A549 (cell line): ENCODE results near the gene SMAD6. TPM values are rescaled to one million over a fixed set of nuclear protein-coding genes. Genes with fewer than 3 reads are reported as not detected.
A peak's percentile ranks its signal among the peaks of the same experiment; 100 is the strongest.

Experiments used
- ATAC-seq, 2 experiments: fragments of 200-7000 bp in 1 of 2; fragments of >200 bp in 1 of 2; cut with Nextera tagmentation in 1 of 2; cut with Tn5 transposase in 1 of 2; 3 replicates each; pipeline versions ENCODE4 v1.8.0 to v1.9.1; 2018 to 2020; ENCODE audit warnings: mild to moderate bottlenecking in 1 of 2, moderate library complexity in 1 of 2
- CTCF ChIA-PET: fragments of 300-600 bp; sonication (Branson Sonifier 250); formaldehyde crosslinking; extraction: SDS; loops from one replicate; lab custom pipeline; 2021; ENCODE audit warnings: antibody characterized with exemption, inconsistent platforms; lab: Yijun Ruan, JAX
- POLR2A ChIA-PET: fragments of 350-600 bp; formaldehyde crosslinking; extraction: SDS; loops from one replicate; lab custom pipeline; 2021; ENCODE audit warnings: antibody characterized with exemption, inconsistent platforms; lab: Yijun Ruan, JAX
- DNase-seq, 2 experiments: peaks; one replicate each; pipeline versions ENCODE4 v3.0.0 to v3.0.0-alpha.2; 2011 to 2016; ENCODE audit warnings: low read depth in 1 of 2, low spot score in 1 of 2
- FAIRE-seq: peaks from 2 replicates; lab custom pipeline; 2011; peaks lifted over from hg19 to GRCh38; lab: Jason Lieb, UNC
- H3K27ac ChIP-seq, 2 experiments: fragments of >200 bp; sonication (Bioruptor Twin); formaldehyde crosslinking; 3 replicates each; pipeline ENCODE4 v1.5.1; 2016 to 2017
- H3K4me1 ChIP-seq: fragments of >200 bp; sonication (Bioruptor Twin); formaldehyde crosslinking; 3 replicates; pipeline ENCODE4 v1.6.1; 2016
- H3K4me2 ChIP-seq: fragments of >200 bp; sonication (Bioruptor Twin); formaldehyde crosslinking; 3 replicates; pipeline ENCODE4 v1.6.1; 2016
- H3K4me3 ChIP-seq: fragments of >200 bp; sonication (Bioruptor Twin); formaldehyde crosslinking; 3 replicates; pipeline ENCODE4 v1.5.1; 2016
- H3K9me3 ChIP-seq: fragments of >200 bp; sonication (Bioruptor Twin); formaldehyde crosslinking; 3 replicates; pipeline ENCODE4 v1.6.1; 2016
- CBX2 ChIP-seq: fragments of 200-600 bp; sonication (generic); IDR thresholded peaks from 2 replicates; pipeline ENCODE4 v1.6.1; 2016; ENCODE audit warnings: low read depth, mild to moderate bottlenecking, borderline replicate concordance
- CEBPB ChIP-seq, 2 experiments: fragments of >200 bp in 1 of 2; sonication (Bioruptor Twin) in 1 of 2; formaldehyde crosslinking in 1 of 2; IDR thresholded peaks; 2 replicates each; pipeline ENCODE4 v1.6.1; 2012 to 2016
- CHD2 ChIP-seq: fragments of 150-350 bp; IDR thresholded peaks from 2 replicates; pipeline ENCODE4 v1.6.1; 2014; ENCODE audit warnings: low read length; ENCODE audit not compliant: partially characterized antibody
- EHMT2 ChIP-seq: fragments of 200-600 bp; sonication (generic); IDR thresholded peaks from 2 replicates; pipeline ENCODE4 v1.6.1; 2016; ENCODE audit warnings: antibody characterized with exemption, low read depth, mild to moderate bottlenecking, moderate library complexity
- EP300 ChIP-seq, 2 experiments: fragments of >200 bp; sonication (Bioruptor Twin); formaldehyde crosslinking; IDR thresholded peaks; 2 replicates in 1 of 2; 3 replicates in 1 of 2; pipeline ENCODE4 v1.6.1; 2016 to 2017
- ESRRA ChIP-seq: fragments of 150-350 bp; IDR thresholded peaks from 2 replicates; pipeline ENCODE4 v1.6.1; 2014; ENCODE audit warnings: mild to moderate bottlenecking, low read length, borderline replicate concordance
- HMGXB4 ChIP-seq: fragments of 250-450 bp; sonication (Bioruptor Pico); IDR thresholded peaks from 2 replicates; pipeline ENCODE4 v1.5.0; 2021; ENCODE audit warnings: mild to moderate bottlenecking, moderate library complexity, borderline replicate concordance
- HOXA7 ChIP-seq: fragments of 250-450 bp; sonication (Bioruptor Pico); IDR thresholded peaks from 2 replicates; pipeline ENCODE4 v1.5.0; 2020; ENCODE audit warnings: mild to moderate bottlenecking, moderate library complexity
- KDM5A ChIP-seq: fragments of 200-600 bp; sonication (generic); IDR thresholded peaks from 2 replicates; pipeline ENCODE4 v1.6.1; 2016; ENCODE audit warnings: antibody characterized with exemption, mild to moderate bottlenecking
- MAFK ChIP-seq: fragments of 450-650 bp; IDR thresholded peaks from 2 replicates; pipeline ENCODE4 v1.6.1; 2014; ENCODE audit not compliant: partially characterized antibody
- MYC ChIP-seq: IDR thresholded peaks from 2 replicates; pipeline ENCODE4 v1.6.1; 2012; ENCODE audit warnings: mild to moderate bottlenecking, inconsistent platforms, low read length, improper control_type of control experiment, borderline replicate concordance
- POLR2A ChIP-seq: IDR thresholded peaks from 2 replicates; pipeline ENCODE4 v1.6.1; 2012; ENCODE audit warnings: mild to moderate bottlenecking, low read length
- POLR2AphosphoS2 ChIP-seq: conservative IDR thresholded peaks from 2 replicates; pipeline ENCODE4 v1.6.1; 2012; ENCODE audit warnings: low read length, improper control_type of control experiment, inconsistent platforms
- RAD21 ChIP-seq, 2 experiments: fragments of >200 bp in 1 of 2; sonication (Bioruptor Twin) in 1 of 2; formaldehyde crosslinking in 1 of 2; IDR thresholded peaks in 1 of 2; conservative IDR thresholded peaks in 1 of 2; 2 replicates in 1 of 2; 3 replicates in 1 of 2; pipeline ENCODE4 v1.6.1; 2012 to 2018; ENCODE audit warnings: inconsistent platforms in 1 of 2
- RARB ChIP-seq: fragments of 250-450 bp; sonication (Bioruptor Pico); IDR thresholded peaks from 2 replicates; pipeline ENCODE4 v1.8.0; 2021; ENCODE audit warnings: mild to moderate bottlenecking, moderate library complexity
- RFX5 ChIP-seq: fragments of 450-650 bp; IDR thresholded peaks from 2 replicates; pipeline ENCODE4 v1.7.1; 2014; ENCODE audit warnings: antibody characterized with exemption, mild to moderate bottlenecking, moderate library complexity
- SREBF2 ChIP-seq: fragments of 450-650 bp; IDR thresholded peaks from 2 replicates; pipeline ENCODE4 v1.6.1; 2014; ENCODE audit warnings: mild to moderate bottlenecking, moderate library complexity
- TP53 ChIP-seq: fragments of 250-450 bp; sonication (Bioruptor Pico); IDR thresholded peaks from 2 replicates; pipeline ENCODE4 v1.5.0; 2021; ENCODE audit warnings: mild to moderate bottlenecking, moderate library complexity
- ZFP36 ChIP-seq: fragments of 450-650 bp; IDR thresholded peaks from 2 replicates; pipeline ENCODE4 v1.6.1; 2014; ENCODE audit warnings: borderline replicate concordance; ENCODE audit not compliant: partially characterized antibody
- ZNF302 ChIP-seq: fragments of 250-450 bp; sonication (Bioruptor Pico); IDR thresholded peaks from 2 replicates; pipeline ENCODE4 v1.9.0; 2021; ENCODE audit warnings: inconsistent platforms, mild to moderate bottlenecking, moderate library complexity
- ZSCAN20 ChIP-seq: fragments of 250-450 bp; sonication (Bioruptor Pico); IDR thresholded peaks from 2 replicates; pipeline ENCODE4 v1.8.0; 2022; ENCODE audit warnings: mild to moderate bottlenecking, moderate library complexity
- WGBS: methylation state at CpG from one replicate; pipeline ENCODE4 v1.1.6; 2017; ENCODE audit errors: missing lambda C conversion rate; 5-methylcytosine and 5-hydroxymethylcytosine counted together
- polyA plus RNA-seq, 4 experiments: library from polyadenylated mRNA; depleted of rRNA in 3 of 4; stranded (reverse); fragments of >200 nt; fragmentation: RNase III in 1 of 4; extraction: RNeasy Plus Mini Kit Qiagen cat#74134 plus additional on column Dnase treatment in 1 of 4; gene quantifications; 2 replicates in 3 of 4; 3 replicates in 1 of 4; pipeline ENCODE4 v1.2.3, GENCODE V29; 2011 to 2017
- TF ChIP-seq, protein P1 (sequence below): IDR thresholded peaks from 2 replicates; pipeline ENCODE4 v1.6.1; 2012
- TF ChIP-seq, protein P2 (sequence below): fragments of 150-350 bp; IDR thresholded peaks from 2 replicates; pipeline ENCODE4 v1.6.1; 2014; ENCODE audit warnings: low read depth, mild to moderate bottlenecking, low read length
- TF ChIP-seq, protein P3 (sequence below): fragments of 450-650 bp; IDR thresholded peaks from 2 replicates; pipeline ENCODE4 v1.6.1; 2014; ENCODE audit warnings: antibody characterized with exemption

The SMAD6 gene
- polyA plus RNA-seq, 2 of the 4 experiments (the other 2 are of a cell fraction): 9.6 to 46.6 TPM

GRCh38 chr15:66830823-66831222 is 128.8 kb downstream of the SMAD6 start:
- Histone ChIP-seq H3K4me1 (peaks cover 8% of the 10 kb centered on the region), H3K9me3 (no peaks in the 10 kb centered on the region), H3K4me2 (no peak overlapping the region), H3K4me3 (no peak overlapping the region), H3K27ac (peak overlapping the region in 1 of 2 experiments; percentile 56; a peak in 3 of 6 replicates)
- no peak for TF ChIP-seq RARB (CRISPR knock-in tag)
- TF ChIP-seq HOXA7 (CRISPR knock-in tag): no peak
- no peak for TF ChIP-seq MYC
- no peak for TF ChIP-seq CBX2
- no peak for TF ChIP-seq ZFP36
- FAIRE-seq (no peak), DNase-seq (no peak), ATAC-seq (peak in 1 of 2 experiments; percentile 12; a peak in 2 of 6 replicates)
- CTCF ChIA-PET: interaction anchor here (0.6 to 2.9 kb wide), 14 partner anchors 8 to 133 kb away, joined by 3 to 13 read pairs (median 4); no protein-coding TSS in a partner anchor
- WGBS: 81% methylated on average over 3 of the region's 3 CpGs
- POLR2A ChIA-PET: no interaction called here

- TF ChIP-seq CEBPB (IDR thresholded peaks at IDR 0.05) (no peak), TP53 (no peak), ZSCAN20 (CRISPR knock-in tag) (no peak), MAFK (no peak), HMGXB4 (CRISPR knock-in tag) (no peak), HOXA7 (CRISPR knock-in tag) (no peak), KDM5A (no peak), EHMT2 (no peak), POLR2AphosphoS2 (no peak)
- TF ChIP-seq, protein P1, sequence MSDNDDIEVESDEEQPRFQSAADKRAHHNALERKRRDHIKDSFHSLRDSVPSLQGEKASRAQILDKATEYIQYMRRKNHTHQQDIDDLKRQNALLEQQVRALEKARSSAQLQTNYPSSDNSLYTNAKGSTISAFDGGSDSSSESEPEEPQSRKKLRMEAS: no peak
- TF ChIP-seq, protein P2, sequence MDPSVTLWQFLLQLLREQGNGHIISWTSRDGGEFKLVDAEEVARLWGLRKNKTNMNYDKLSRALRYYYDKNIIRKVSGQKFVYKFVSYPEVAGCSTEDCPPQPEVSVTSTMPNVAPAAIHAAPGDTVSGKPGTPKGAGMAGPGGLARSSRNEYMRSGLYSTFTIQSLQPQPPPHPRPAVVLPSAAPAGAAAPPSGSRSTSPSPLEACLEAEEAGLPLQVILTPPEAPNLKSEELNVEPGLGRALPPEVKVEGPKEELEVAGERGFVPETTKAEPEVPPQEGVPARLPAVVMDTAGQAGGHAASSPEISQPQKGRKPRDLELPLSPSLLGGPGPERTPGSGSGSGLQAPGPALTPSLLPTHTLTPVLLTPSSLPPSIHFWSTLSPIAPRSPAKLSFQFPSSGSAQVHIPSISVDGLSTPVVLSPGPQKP: no peak
- TF ChIP-seq, all 56 proteins: peak for 0
Measured at GRCh38 chr15:66831289-66831688, 129.3 kb downstream of the SMAD6 start.

GRCh38 chr15:66831801-66832390 is 129.9 kb downstream of the SMAD6 start:
- no peak overlapping the region for H3K4me2 ChIP-seq
- FAIRE-seq: no peak
- TF ChIP-seq POLR2AphosphoS2: no peak
- TF ChIP-seq RFX5: no peak
- no peak for TF ChIP-seq MAFK
- TF ChIP-seq SREBF2: no peak
- TF ChIP-seq POLR2A: no peak
- TF ChIP-seq EP300 (IDR thresholded peaks at IDR 0.05): no peak
- no peak for TF ChIP-seq CHD2
- no peak for TF ChIP-seq HMGXB4 (CRISPR knock-in tag)
- TF ChIP-seq RAD21 (conservative IDR thresholded peaks at IDR 0.05 in 1 of 2, IDR thresholded peaks at IDR 0.05 in 1 of 2): no peak
- no peak for TF ChIP-seq ESRRA
- TF ChIP-seq, protein P3, sequence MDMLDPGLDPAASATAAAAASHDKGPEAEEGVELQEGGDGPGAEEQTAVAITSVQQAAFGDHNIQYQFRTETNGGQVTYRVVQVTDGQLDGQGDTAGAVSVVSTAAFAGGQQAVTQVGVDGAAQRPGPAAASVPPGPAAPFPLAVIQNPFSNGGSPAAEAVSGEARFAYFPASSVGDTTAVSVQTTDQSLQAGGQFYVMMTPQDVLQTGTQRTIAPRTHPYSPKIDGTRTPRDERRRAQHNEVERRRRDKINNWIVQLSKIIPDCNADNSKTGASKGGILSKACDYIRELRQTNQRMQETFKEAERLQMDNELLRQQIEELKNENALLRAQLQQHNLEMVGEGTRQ: no peak
- no peak for TF ChIP-seq ZNF302 (CRISPR knock-in tag)
- ChIA-PET POLR2A (no interaction called here), CTCF (interaction anchor here (0.8 to 2.9 kb wide), 5 partner anchors 15 to 43 kb away, joined by 3 to 13 read pairs (median 4); no protein-coding TSS in a partner anchor)
- 95% methylated on average over 14 of the region's 14 CpGs for WGBS
- peaks cover 8% of the 10 kb centered on the region for H3K4me1 ChIP-seq
- H3K27ac ChIP-seq: no peak overlapping the region
- H3K9me3 ChIP-seq: no peaks in the 10 kb centered on the region
- DNase-seq: no peak
- no peak overlapping the region for H3K4me3 ChIP-seq
- no peak for ATAC-seq

More at GRCh38 chr15:66831289-66831688, 129.3 kb downstream of the SMAD6 start:
- CTCF ChIA-PET: interaction anchor here (0.7 to 2.9 kb wide), 10 partner anchors 14 to 133 kb away, joined by 3 to 13 read pairs (median 4); no protein-coding TSS in a partner anchor
- Histone ChIP-seq H3K4me3 (no peak overlapping the region), H3K4me2 (no peak overlapping the region), H3K27ac (peak overlapping the region in 1 of 2 experiments; percentile 56; a peak in 2 of 6 replicates), H3K4me1 (peaks cover 8% of the 10 kb centered on the region), H3K9me3 (no peaks in the 10 kb centered on the region)
- DNase-seq (no peak), ATAC-seq (no peak), FAIRE-seq (no peak)
- POLR2A ChIA-PET: no interaction called here
- 70% methylated on average over 4 of the region's 4 CpGs for WGBS
